Peyer's patch (tissue), 4 donors: ENCODE measurements around the gene GPR87.

Source experiments
- POLR2A ChIP-seq, 2 donors: fragments of 450-650 bp; IDR thresholded peaks; one replicate each; pipeline ENCODE4 v1.5.1; 2017; ENCODE audit warnings: antibody characterized with exemption in 2 of 2, mild to moderate bottlenecking in 2 of 2, moderate library complexity in 2 of 2
- TF ChIP-seq, protein P1 (sequence below), 6 experiments: fragments of 450-650 bp in 4 of 6; fragments of 200-600 bp in 2 of 6; sonication (generic) in 1 of 6; IDR thresholded peaks; one replicate each; pipeline ENCODE4 v1.5.1; 2017 to 2019; ENCODE audit warnings: antibody characterized with exemption in 6 of 6, mild to moderate bottlenecking in 3 of 6, moderate library complexity in 1 of 6

DNA sequence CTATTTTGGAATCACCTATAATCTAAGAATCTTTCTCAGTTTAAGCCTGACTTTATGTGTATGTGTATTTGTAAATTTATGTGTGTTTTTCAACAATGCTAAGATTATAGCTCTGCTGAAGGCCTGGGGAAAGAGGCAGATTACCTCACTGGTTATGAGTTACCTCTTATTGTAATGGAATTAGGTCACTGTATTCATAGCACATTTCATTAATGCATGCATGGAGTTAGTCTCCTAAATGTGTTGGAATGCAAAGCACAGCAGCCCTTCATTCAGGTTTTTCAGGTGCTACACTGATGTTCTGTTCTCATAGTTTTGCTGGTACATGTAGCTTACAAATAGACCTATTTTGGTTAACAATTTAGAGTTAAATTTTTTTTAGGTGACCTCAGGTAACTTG, 9.5 kb downstream of the GPR87 start:
- TF ChIP-seq, protein P1, sequence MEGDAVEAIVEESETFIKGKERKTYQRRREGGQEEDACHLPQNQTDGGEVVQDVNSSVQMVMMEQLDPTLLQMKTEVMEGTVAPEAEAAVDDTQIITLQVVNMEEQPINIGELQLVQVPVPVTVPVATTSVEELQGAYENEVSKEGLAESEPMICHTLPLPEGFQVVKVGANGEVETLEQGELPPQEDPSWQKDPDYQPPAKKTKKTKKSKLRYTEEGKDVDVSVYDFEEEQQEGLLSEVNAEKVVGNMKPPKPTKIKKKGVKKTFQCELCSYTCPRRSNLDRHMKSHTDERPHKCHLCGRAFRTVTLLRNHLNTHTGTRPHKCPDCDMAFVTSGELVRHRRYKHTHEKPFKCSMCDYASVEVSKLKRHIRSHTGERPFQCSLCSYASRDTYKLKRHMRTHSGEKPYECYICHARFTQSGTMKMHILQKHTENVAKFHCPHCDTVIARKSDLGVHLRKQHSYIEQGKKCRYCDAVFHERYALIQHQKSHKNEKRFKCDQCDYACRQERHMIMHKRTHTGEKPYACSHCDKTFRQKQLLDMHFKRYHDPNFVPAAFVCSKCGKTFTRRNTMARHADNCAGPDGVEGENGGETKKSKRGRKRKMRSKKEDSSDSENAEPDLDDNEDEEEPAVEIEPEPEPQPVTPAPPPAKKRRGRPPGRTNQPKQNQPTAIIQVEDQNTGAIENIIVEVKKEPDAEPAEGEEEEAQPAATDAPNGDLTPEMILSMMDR (IDR thresholded peaks at IDR 0.05): no peak
- TF ChIP-seq POLR2A (IDR thresholded peaks at IDR 0.05): no peak
